HG02642 (cell line): ENCODE measurements around the gene DNPEP.
"Not testable (repeated sequence)": the region's sequence is repeated elsewhere in the genome, so short reads cannot be mapped to it uniquely, and the experiment has no call there.

Experiments used
- ATAC-seq: cut with Tn5 transposase; IDR thresholded peaks from one replicate; pipeline ENCODE4 v1.9.1; 2021; ENCODE audit warnings: mild to moderate bottlenecking; ENCODE audit not compliant: unreplicated experiment, poor library complexity

The DNPEP gene

DNA sequence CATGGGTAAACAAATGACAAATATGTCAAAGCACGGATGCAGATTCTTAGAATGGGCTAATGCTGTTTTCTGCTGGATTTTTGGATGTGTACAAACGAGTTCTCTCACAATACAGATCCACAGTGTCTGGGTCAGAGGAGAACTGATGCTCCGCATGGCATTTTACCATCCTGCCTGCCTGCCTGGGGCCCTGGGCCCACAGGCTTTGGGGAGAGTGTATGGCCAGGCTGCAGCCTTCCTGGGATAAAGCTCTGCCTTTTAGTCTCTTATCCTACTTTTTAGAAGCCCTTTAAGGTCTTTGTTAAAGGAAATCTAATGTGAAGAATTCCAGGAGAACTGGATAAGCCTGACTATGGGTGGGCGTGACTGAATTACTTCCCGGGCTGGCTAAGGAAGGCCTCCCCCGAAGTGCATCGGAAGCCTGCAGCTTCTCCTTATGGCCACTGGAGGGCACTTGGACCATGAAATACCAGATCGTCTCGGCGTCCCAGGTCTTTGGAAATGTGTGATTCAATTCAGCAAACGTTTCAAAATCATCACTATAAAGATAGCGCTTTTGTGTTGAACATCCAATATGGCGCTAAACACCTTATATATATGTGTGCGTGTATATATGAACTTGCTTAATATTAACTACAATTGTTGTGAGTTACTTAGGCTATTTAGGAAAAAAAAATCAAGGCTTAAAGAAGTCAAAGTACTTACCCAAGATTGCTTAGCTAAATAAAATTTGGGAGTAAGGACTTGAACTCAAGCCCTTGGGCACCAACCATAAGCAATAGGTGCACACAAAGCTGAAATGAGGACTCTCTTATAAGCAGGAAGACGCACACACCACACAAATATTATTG lies 15.2 kb upstream of the DNPEP start:
- peak; percentile 71 for ATAC-seq

DNA sequence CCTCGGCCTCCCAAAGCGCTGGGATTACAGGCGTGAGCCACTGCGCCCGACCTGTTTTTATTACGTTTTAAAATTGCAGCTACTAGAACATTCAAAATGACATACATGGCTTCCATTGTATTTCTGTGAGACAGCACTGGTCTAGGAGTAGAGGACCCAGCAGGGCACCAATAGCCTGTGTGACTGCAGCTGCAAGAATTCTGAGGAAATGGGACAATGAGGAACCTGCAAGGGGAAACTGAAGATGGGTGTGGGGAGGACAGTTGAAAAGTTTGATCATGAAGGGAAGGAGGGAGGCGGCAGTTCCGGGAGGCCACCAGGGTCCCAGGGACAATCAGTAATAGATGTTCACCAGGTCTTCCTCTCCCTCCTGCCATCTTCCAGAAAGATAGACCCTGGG lies 13.9 kb upstream of the DNPEP start:
- ATAC-seq, result no peak

- no peak for ATAC-seq
These were observed 12.8 kb upstream of the DNPEP start for GRCh38 chr2:219400562-219400961.

DNA sequence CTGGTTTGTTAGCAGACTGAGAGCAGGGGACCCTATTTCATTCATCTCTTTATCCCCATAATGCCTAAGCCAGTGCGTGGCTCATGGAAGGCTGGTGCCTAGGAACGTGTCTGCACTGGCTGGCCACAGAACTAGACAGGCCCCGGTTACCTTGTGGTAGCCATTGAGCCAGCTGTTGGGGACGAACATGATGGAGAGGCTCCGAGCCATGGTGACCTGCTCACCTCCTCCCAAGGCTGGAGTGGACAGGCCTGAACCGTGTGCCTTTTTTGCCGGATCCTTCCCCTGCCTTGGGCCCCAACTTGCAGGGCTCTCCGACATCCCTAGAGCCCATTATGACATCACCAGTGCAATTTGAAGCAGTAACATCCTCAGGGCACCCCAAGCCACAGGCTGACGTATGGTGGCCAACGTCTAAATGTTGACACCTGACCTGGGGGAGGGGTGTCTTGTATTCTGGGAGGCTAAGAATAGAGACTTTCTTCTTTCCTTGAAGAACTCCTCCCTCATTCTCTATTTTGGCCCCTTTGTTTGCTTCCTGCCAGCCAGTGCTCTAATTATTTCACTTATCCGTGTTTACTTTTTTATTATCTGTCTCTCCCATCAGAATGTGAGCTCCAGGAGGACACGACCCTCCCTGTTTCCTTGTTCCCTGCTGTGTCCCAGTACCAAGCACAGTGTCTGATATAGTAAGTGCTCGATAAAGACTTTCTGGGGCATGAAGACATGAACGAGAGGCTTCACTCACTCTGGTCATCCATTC lies 12.2 kb upstream of the DNPEP start:
- ATAC-seq, result no peak

GRCh38 chr2:219398721-219399363 lies 11.1 kb upstream of the DNPEP start:
- no peak for ATAC-seq

- no peak for ATAC-seq
These were observed 9.2 kb upstream of the DNPEP start for GRCh38 chr2:219396863-219397457.

DNA sequence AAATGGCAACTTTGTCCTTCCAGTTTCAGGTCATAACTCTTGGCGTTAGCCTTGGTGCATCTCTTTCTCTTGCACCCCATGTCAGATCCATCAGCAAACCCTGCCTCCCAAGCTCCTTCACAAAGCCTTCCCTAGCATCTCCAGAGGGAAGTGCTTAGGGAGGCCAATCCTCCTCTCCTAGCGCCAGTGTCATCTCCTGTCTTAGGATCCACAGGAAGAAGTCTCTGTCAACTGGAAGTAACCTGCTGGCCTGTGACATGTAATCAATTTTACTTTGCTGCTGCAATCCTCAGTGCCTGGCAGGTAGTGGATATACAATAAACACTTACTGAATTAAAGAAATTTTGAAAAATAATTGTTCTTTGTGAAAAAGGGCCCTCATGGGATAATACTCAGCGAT lies 7.9 kb upstream of the DNPEP start:
- no peak for ATAC-seq

DNA sequence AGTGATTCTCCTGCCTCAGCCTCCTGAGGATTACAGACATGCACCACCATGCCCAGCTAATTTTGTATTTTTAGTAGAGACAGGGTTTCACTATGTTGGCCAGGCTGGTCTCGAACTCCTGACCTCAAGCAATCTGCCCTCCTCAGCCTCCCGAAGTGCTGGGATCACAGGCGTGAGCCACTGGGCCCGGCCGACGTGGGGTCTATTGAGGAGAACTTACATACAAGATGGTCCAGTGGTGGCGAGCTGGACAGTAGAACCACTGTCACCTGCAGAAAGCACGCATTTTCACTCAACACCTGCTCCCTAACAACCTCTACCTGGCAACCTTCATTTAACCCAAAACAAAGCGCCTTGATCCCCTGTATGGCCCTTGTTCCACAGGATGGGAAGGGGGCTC lies 7.3 kb upstream of the DNPEP start:
- ATAC-seq, result not testable (repeated sequence)

DNA sequence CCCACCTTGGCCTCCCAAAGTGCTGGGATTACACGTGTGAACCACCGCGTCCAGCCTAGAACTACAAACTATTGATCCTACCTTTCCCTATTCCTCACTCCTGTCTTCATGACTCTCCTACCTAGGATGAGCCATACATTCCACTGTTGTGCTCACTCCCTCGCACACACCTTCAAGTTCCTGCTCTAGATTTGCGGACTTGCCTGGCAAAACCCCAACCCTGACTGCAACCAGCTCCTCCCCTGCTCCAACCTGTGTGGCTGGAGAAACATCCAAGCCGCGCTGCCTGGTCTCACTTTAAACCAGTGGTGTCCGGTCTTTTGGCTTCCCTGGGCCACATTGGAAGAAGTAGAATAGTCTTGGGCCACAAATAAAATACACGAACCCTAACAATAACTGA lies 5.0 kb upstream of the DNPEP start:
- no peak for ATAC-seq

GRCh38 chr2:219388907-219389156 lies 1.1 kb upstream of the DNPEP start:
- ATAC-seq, result no peak

DNA sequence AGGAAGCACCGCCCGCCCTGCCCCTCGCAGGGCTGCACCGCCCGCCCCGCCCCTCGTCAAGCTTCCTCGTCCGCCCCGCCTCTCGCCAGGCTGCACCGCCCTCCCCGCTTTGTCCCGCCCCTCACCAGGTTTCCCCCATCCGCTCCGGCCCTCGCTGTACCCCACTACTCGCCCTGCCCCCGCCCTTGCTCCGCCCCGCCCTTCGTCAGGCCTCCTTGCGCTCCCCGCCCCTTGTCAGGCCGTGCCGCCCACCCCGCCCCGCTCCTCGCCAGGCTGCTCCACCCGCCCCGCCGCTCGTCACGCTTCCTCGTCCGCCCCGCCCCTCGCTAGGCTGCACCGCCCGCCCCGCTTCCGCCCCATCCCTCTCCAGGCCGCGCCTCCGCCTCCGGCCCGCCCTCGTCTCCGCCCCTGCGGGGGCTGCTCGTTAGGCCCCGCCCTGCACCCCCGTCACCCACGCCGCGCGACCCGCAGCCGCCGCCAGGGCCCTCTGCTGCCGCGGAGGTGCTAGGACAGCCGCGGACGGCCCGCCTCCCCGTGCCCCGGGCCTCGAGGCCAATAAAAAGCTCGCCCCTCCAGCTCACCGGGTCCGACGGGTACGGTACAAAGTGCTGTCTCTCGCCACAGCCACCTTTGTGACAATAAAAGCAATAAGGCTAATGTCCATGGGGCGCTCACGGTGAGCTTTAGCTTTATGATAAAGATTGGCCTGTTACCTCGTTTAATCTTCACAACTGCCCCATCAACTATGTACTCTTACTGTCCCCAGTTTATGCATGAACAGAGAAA lies 602 bp upstream of the DNPEP start:
- peak; percentile 87 for ATAC-seq

DNA sequence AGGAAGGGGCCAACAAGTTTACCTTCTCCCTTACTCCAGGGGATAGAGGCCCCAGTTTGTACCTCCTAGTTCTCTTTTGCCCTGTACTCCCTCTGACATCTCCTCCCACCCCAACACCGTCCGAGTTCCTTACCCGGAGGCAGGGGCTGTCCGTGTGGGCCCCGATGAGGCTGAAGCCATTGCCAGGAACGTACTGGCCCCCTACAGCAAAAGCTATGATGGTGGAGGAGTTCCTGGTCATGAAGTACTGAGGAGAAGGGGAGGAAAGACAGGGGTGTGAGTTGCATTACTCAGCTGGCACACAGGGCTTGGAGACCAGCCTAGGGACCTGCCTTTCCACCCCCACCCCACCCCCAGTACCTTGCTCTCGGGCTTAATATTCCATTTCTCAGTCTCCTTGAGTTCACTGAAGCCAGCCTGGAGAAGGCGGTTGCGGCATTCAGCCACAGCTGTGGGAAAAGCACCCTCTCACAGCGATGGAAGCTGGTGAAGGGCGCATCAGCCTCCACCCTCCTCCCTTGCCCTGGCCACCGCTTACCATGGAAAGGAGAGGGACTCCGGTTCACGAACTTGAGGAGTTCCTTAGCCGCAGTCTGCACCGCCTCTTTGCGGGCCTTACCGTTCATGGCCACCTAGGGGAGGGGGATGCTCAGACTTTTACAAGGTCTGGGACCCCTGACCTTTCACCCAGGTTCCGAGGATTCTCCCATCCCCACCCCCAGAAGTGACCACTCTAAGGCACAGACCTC lies 1.0 kb downstream of the DNPEP start:
- ATAC-seq, result no peak

- no peak for ATAC-seq
These were observed 1.7 kb downstream of the DNPEP start for GRCh38 chr2:219385958-219386520.

- ATAC-seq, result no peak
These were observed 2.9 kb downstream of the DNPEP start for GRCh38 chr2:219384859-219385258.

DNA sequence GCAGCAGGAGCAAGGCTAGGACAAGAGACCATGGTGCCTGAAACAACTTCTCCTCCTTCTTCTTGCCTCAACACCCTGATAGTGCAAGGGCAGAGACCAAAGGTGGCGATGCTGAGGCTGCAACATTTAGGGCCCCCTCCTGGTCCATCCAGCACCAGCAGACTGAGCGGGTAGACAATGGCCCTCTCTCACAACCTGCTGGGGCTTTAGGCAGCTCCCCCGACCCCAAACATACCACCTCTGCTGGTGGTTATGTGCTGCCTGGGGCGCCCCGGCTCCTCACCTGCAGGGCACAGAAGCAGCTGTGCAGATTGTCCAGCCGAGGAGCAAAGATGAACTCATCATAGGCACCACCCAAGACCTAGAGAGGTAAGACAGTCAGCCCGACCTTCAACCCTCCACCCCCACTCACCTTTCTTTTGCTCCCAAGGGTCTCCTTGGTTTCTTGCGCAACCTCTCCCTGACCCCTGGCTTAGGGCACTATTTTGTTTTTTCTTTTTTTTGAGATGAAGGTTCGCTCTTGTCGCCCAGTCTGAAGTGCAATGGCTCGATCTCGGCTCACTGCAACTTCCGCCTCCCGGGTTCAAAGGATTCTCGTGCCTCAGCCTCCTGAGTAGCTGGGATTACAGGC lies 3.5 kb downstream of the DNPEP start:
- ATAC-seq, result no peak

GRCh38 chr2:219381448-219381847 lies 6.3 kb downstream of the DNPEP start:
- no peak for ATAC-seq

- ATAC-seq, result no peak
These were observed 6.8 kb downstream of the DNPEP start for GRCh38 chr2:219380926-219381325.

DNA sequence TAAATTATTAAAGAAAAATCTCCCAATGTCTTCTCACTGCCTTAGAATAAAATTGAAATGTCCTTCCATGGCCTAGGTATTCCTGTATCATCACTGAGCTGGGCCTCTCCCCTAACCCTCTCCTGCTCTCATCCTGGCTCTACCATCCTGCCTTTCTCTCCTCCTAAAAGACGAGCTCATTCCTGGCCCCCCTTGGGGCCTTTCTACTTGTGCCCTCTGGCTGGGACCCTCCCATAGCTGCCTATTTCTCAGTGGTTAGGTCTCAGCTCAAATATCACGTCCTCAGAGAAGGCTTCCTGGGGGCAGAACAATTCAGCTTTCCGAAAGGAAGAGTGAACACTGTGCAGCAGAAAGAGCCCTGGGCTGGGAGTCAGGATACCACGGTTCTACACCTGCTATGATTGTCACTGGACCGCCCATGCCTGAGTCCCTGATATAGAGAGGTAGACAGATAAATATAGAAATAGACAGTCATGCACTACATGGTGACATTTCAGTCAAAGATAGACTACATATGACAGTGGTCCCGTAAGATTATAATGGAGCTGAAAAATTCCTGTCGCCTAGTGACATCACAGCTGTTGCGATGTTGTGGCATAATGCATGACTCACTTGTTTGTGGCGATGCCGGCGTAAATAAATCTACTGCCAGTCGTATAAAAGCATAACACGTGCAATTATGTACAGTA lies 9.4 kb downstream of the DNPEP start:
- no peak for ATAC-seq
